Measurements from ENCODE around the gene ADGRD2. TPM values are rescaled to one million over a fixed set of nuclear protein-coding genes. Genes with fewer than 3 reads are reported as not detected.

Gene ADGRD2
- polyA plus RNA-seq, 2 of the 4 experiments (the other 2 are of a cell fraction), result not detected

GRCh38 chr9:124471761-124472160 is 21.5 kb downstream of the ADGRD2 start (continued):
- TF ChIP-seq REST (IDR thresholded peaks at IDR 0.05) (no peak), RARB (CRISPR knock-in tag; IDR thresholded peaks at IDR 0.05) (no peak), SREBF2 (IDR thresholded peaks at IDR 0.05) (no peak), MAFK (IDR thresholded peaks at IDR 0.05; ENCODE audit: partially characterized antibody) (no peak), KDM1A (IDR thresholded peaks at IDR 0.05; ENCODE audit: low read depth) (no peak), HEYL (CRISPR knock-in tag; IDR thresholded peaks at IDR 0.05) (no peak), RFX5 (IDR thresholded peaks at IDR 0.05) (no peak)

DNA sequence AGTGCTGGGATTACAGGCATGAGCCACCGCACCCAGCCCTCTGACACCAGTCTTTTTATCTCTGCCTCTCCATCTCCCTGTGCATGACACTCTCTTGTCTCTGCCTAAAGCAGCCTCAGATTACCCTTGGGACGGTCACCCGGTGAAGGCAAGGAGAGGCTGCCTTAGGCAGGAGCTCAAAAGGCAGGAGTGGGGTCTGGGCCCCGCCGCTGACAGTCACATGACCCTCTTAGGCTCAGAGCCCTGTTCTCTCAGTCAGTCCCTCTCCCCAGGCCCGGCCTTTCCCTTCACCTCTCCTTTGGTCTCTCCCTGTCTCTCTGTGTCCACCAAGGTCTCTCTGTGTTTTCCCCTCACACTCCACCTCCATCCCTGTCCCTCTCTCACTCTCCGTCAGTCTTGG is 22.5 kb downstream of the ADGRD2 start:
- FAIRE-seq, result no peak
- TF ChIP-seq HOXB5 (CRISPR knock-in tag; IDR thresholded peaks at IDR 0.05) (no peak), USF2 (IDR thresholded peaks at IDR 0.05) (no peak), NFE2L2 (conservative IDR thresholded peaks at IDR 0.05; ENCODE audit: low read length) (no peak), HEYL (CRISPR knock-in tag; IDR thresholded peaks at IDR 0.05) (no peak), FOSL2 (IDR thresholded peaks at IDR 0.05) (no peak), FOSL2 (CRISPR knock-in tag; IDR thresholded peaks at IDR 0.05) (no peak), TP53 (CRISPR knock-in tag; IDR thresholded peaks at IDR 0.05) (no peak), NPAS2 (CRISPR knock-in tag; IDR thresholded peaks at IDR 0.05; ENCODE audit: borderline replicate concordance) (no peak), MAFK (IDR thresholded peaks at IDR 0.05; ENCODE audit: partially characterized antibody) (no peak), CHD4 (IDR thresholded peaks at IDR 0.05; ENCODE audit: borderline replicate concordance) (no peak), BHLHE40 (IDR thresholded peaks at IDR 0.05; ENCODE audit: low read depth, low read length) (no peak), POLR2AphosphoS2 (conservative IDR thresholded peaks at IDR 0.05; ENCODE audit: low read length) (no peak), HMGXB4 (CRISPR knock-in tag; IDR thresholded peaks at IDR 0.05; ENCODE audit: borderline replicate concordance) (no peak), RCOR1 (IDR thresholded peaks at IDR 0.05; ENCODE audit: low read depth, low read length) (no peak), EHMT2 (IDR thresholded peaks at IDR 0.05; ENCODE audit: low read depth) (no peak), CBX8 (IDR thresholded peaks at IDR 0.05) (no peak)
- TF ChIP-seq, protein P1, sequence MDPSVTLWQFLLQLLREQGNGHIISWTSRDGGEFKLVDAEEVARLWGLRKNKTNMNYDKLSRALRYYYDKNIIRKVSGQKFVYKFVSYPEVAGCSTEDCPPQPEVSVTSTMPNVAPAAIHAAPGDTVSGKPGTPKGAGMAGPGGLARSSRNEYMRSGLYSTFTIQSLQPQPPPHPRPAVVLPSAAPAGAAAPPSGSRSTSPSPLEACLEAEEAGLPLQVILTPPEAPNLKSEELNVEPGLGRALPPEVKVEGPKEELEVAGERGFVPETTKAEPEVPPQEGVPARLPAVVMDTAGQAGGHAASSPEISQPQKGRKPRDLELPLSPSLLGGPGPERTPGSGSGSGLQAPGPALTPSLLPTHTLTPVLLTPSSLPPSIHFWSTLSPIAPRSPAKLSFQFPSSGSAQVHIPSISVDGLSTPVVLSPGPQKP (IDR thresholded peaks at IDR 0.05; ENCODE audit: low read depth, low read length), result no peak
- TF ChIP-seq, protein P2, sequence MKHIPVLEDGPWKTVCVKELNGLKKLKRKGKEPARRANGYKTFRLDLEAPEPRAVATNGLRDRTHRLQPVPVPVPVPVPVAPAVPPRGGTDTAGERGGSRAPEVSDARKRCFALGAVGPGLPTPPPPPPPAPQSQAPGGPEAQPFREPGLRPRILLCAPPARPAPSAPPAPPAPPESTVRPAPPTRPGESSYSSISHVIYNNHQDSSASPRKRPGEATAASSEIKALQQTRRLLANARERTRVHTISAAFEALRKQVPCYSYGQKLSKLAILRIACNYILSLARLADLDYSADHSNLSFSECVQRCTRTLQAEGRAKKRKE (CRISPR knock-in tag; IDR thresholded peaks at IDR 0.05; ENCODE audit: low read depth), result no peak
- TF ChIP-seq, protein P3, sequence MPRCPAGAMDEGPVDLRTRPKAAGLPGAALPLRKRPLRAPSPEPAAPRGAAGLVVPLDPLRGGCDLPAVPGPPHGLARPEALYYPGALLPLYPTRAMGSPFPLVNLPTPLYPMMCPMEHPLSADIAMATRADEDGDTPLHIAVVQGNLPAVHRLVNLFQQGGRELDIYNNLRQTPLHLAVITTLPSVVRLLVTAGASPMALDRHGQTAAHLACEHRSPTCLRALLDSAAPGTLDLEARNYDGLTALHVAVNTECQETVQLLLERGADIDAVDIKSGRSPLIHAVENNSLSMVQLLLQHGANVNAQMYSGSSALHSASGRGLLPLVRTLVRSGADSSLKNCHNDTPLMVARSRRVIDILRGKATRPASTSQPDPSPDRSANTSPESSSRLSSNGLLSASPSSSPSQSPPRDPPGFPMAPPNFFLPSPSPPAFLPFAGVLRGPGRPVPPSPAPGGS (IDR thresholded peaks at IDR 0.05), result no peak

More for the DNA sequence above, 22.5 kb downstream of the ADGRD2 start:
- ChIA-PET CTCF (interaction anchor here (0.9 to 1.4 kb wide), 5 partner anchors 9 to 79 kb away, joined by 3 to 4 read pairs (median 3); no protein-coding TSS in a partner anchor), POLR2A (no interaction called here)
- Histone ChIP-seq H3K4me2 (no peak overlapping the region), H3K4me3 (no peak overlapping the region), H3K4me1 (peaks cover 7% of the 10 kb centered on the region; the same call in 2 of the 3 replicates), H3K9me3 (no peaks in the 10 kb centered on the region), H3K27ac (no peak overlapping the region)
- ATAC-seq (no peak), DNase-seq (ENCODE audit: low read depth in 1 of 2, low spot score in 1 of 2) (no peak)
- 62% methylated on average over 7 of the region's 7 CpGs for WGBS (ENCODE audit: missing lambda C conversion rate)
